ENCODE measurements around the gene CC2D2B. TPM values are rescaled to one million over a fixed set of nuclear protein-coding genes. Genes with fewer than 3 reads are reported as not detected.

The CC2D2B gene
- total RNA-seq, 2 donors from 2014 or later, result 0.33 to 1.4 TPM

- Histone ChIP-seq H3K9ac (ENCODE audit: extremely low read depth, low read length, poor library complexity, severe bottlenecking) (no peak overlapping the region), H3K27me3 (ENCODE audit: control insufficient read depth, insufficient read depth, low read length, poor library complexity, severe bottlenecking) (no peaks in the 10 kb centered on the region), H3K36me3 (ENCODE audit: control insufficient read depth, insufficient read depth, low read length) (no peaks in the 10 kb centered on the region), H3K9me3 (ENCODE audit: control insufficient read depth, low read length) (no peaks in the 10 kb centered on the region), H3K4me1 (ENCODE audit: control insufficient read depth, insufficient read depth, low read length) (no peaks in the 10 kb centered on the region), H3K4me3 (ENCODE audit: low read length) (no peak overlapping the region), H3K27ac (ENCODE audit: low read depth, low read length) (no peak overlapping the region)
- Mint-ChIP-seq H3K9me3 (no peaks in the 10 kb centered on the region), H3K27ac (no peak overlapping the region), H3K27me3 (ENCODE audit: insufficient read depth) (no peaks in the 10 kb centered on the region), H3K4me3 (no peak overlapping the region), H3K4me1 (no peaks in the 10 kb centered on the region), H3K36me3 (ENCODE audit: low read depth) (no peaks in the 10 kb centered on the region)
- TF ChIP-seq CTCF (conservative IDR thresholded peaks at IDR 0.05), result no peak
- WGBS, 2 experiments (ENCODE audit: insufficient coverage in 1 of 2, insufficient read length in 1 of 2), result 100% methylated on average over 1 of the region's 1 CpG; no CpG with 5 or more reads in 1 of the 2 experiments
- no peak for DNase-seq
Observed at GRCh38 chr10:95998255-95998784, 90.5 kb downstream of the CC2D2B start.

GRCh38 chr10:96013956-96014355, 106.2 kb downstream of the CC2D2B start:
- peaks cover 6% of the 10 kb centered on the region for H3K27me3 ChIP-seq (ENCODE audit: control insufficient read depth, insufficient read depth, low read length, poor library complexity, severe bottlenecking)
- Mint-ChIP-seq H3K4me3 (no peak overlapping the region), H3K27ac (no peak overlapping the region), H3K27me3 (ENCODE audit: insufficient read depth) (no peaks in the 10 kb centered on the region), H3K4me1 (peaks cover 5% of the 10 kb centered on the region), H3K9me3 (no peaks in the 10 kb centered on the region), H3K36me3 (ENCODE audit: low read depth) (no peaks in the 10 kb centered on the region)
- no peak for DNase-seq
- H3K4me1 ChIP-seq (ENCODE audit: control insufficient read depth, insufficient read depth, low read length), result no peaks in the 10 kb centered on the region
- 100% methylated on average over 1 to 2 of the region's 2 CpGs for WGBS, 2 experiments (ENCODE audit: insufficient coverage in 1 of 2, insufficient read length in 1 of 2)
- H3K36me3 ChIP-seq (ENCODE audit: control insufficient read depth, insufficient read depth, low read length), result no peaks in the 10 kb centered on the region
- no peak overlapping the region for H3K27ac ChIP-seq (ENCODE audit: low read depth, low read length)
- H3K9ac ChIP-seq (ENCODE audit: extremely low read depth, low read length, poor library complexity, severe bottlenecking), result no peak overlapping the region
- TF ChIP-seq CTCF (conservative IDR thresholded peaks at IDR 0.05), result no peak
- H3K9me3 ChIP-seq (ENCODE audit: control insufficient read depth, low read length), result no peaks in the 10 kb centered on the region
- no peak overlapping the region for H3K4me3 ChIP-seq (ENCODE audit: low read length)

- Histone ChIP-seq H3K36me3 (ENCODE audit: control insufficient read depth, insufficient read depth, low read length) (no peaks in the 10 kb centered on the region), H3K27me3 (ENCODE audit: control insufficient read depth, insufficient read depth, low read length, poor library complexity, severe bottlenecking) (peaks cover 6% of the 10 kb centered on the region), H3K9ac (ENCODE audit: extremely low read depth, low read length, poor library complexity, severe bottlenecking) (no peak overlapping the region), H3K4me3 (ENCODE audit: low read length) (no peak overlapping the region), H3K4me1 (ENCODE audit: control insufficient read depth, insufficient read depth, low read length) (no peaks in the 10 kb centered on the region), H3K27ac (ENCODE audit: low read depth, low read length) (no peak overlapping the region), H3K9me3 (ENCODE audit: control insufficient read depth, low read length) (no peaks in the 10 kb centered on the region)
- no peaks in the 10 kb centered on the region for H3K9me3 Mint-ChIP-seq
- no peak overlapping the region for H3K4me3 Mint-ChIP-seq
- peaks cover 5% of the 10 kb centered on the region for H3K4me1 Mint-ChIP-seq
- no peak overlapping the region for H3K27ac Mint-ChIP-seq
- no peak for TF ChIP-seq CTCF (conservative IDR thresholded peaks at IDR 0.05)
- DNase-seq, result no peak
- 80 to 97% methylated on average over 1 to 2 of the region's 2 CpGs for WGBS, 2 experiments (ENCODE audit: insufficient coverage in 1 of 2, insufficient read length in 1 of 2)
- no peaks in the 10 kb centered on the region for H3K36me3 Mint-ChIP-seq (ENCODE audit: low read depth)
- H3K27me3 Mint-ChIP-seq (ENCODE audit: insufficient read depth), result no peaks in the 10 kb centered on the region
Observed at GRCh38 chr10:96014473-96015102, 106.8 kb downstream of the CC2D2B start.

All from endodermal cell (in vitro differentiated cells).